ENCODE results near the gene MAPKAPK2.

- TF ChIP-seq ZNF416 (CRISPR knock-in tag; IDR thresholded peaks at IDR 0.05) = no peak
- TF ChIP-seq CREB1 (CRISPR knock-in tag; IDR thresholded peaks at IDR 0.05) = no peak
- TF ChIP-seq, protein P1, sequence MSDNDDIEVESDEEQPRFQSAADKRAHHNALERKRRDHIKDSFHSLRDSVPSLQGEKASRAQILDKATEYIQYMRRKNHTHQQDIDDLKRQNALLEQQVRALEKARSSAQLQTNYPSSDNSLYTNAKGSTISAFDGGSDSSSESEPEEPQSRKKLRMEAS (CRISPR knock-in tag; IDR thresholded peaks at IDR 0.05) = no peak
- TF ChIP-seq CTCF (IDR thresholded peaks at IDR 0.05) = no peak
- no peak for TF ChIP-seq NFE2L1 (CRISPR knock-in tag; IDR thresholded peaks at IDR 0.05)
- TF ChIP-seq GABPB1 (CRISPR knock-in tag; IDR thresholded peaks at IDR 0.05) = no peak
- no peak for TF ChIP-seq NR2C2 (CRISPR knock-in tag; IDR thresholded peaks at IDR 0.05)
- TF ChIP-seq MXD4 (CRISPR knock-in tag; IDR thresholded peaks at IDR 0.05; ENCODE audit: borderline replicate concordance) = no peak
These were observed 3.3 kb upstream of the MAPKAPK2 start for GRCh38 chr1:206681359-206681758.
